K562 (cell line): Measurements from ENCODE around the gene MT1A. TPM values are rescaled to one million over a fixed set of nuclear protein-coding genes. Genes with fewer than 3 reads are reported as not detected.

Source experiments
- ATAC-seq: fragments of 200-7000 bp; cut with Tn5 transposase; 3 replicates; pipeline ENCODE4 v1.9.1; 2020; ENCODE audit warnings: moderate library complexity
- BruUV-seq: library from RNA; stranded (reverse); fragments of 400-500 nt; replicated peaks from 2 replicates; lab custom pipeline; 2021; lab: Mats Ljungman, UMichigan
- CTCF ChIA-PET: fragments of 300-600 bp; formaldehyde crosslinking; extraction: SDS; loops from one replicate; lab custom pipeline; 2021; ENCODE audit warnings: low intra/inter-chr PET ratio; lab: Yijun Ruan, JAX
- POLR2A ChIA-PET: fragments of 300-600, 350-650 bp; sonication (Branson Sonifier 250); formaldehyde crosslinking; extraction: SDS; loops from one replicate; lab custom pipeline; 2021; ENCODE audit warnings: antibody characterized with exemption, inconsistent platforms; lab: Yijun Ruan, JAX
- DNase-seq, 4 experiments: peaks; one replicate each; pipeline versions ENCODE4 v3.0.0 to v3.0.0-alpha.2; 2011 to 2018; ENCODE audit warnings: low spot score in 3 of 4, mixed read lengths in 3 of 4; ENCODE audit errors: extremely low read depth in 1 of 4
- FAIRE-seq: peaks from 2 replicates; lab custom pipeline; 2011; peaks lifted over from hg19 to GRCh38; lab: Jason Lieb, UNC
- H2AFZ ChIP-seq: 2 replicates; pipeline ENCODE4 v1.6.0; 2011; ENCODE audit warnings: low read depth, low read length, control low read depth, inconsistent platforms
- H3K27ac ChIP-seq: fragments of 200-600 bp; 3 replicates; pipeline ENCODE4 v1.8.0; 2011; ENCODE audit warnings: low read depth, mild to moderate bottlenecking, control low read depth, inconsistent platforms, low read length, moderate library complexity, mixed read lengths; ENCODE audit errors: extremely low read depth
- H3K27me3 ChIP-seq, 2 experiments: fragments of 300-600 bp in 1 of 2; 2 replicates in 1 of 2; 3 replicates in 1 of 2; pipeline versions ENCODE4 v1.6.0 to v1.8.0; 2011; ENCODE audit warnings: inconsistent platforms in 2 of 2, low read length in 2 of 2, mild to moderate bottlenecking in 1 of 2, mixed read lengths in 1 of 2, moderate library complexity in 1 of 2; ENCODE audit not compliant: control insufficient read depth in 2 of 2, insufficient read depth in 2 of 2
- H3K36me3 ChIP-seq: fragments of 300-600 bp; 3 replicates; pipeline ENCODE4 v1.8.0; 2011; ENCODE audit warnings: mild to moderate bottlenecking, low read length, inconsistent platforms; ENCODE audit not compliant: control insufficient read depth, insufficient read depth
- H3K4me1 ChIP-seq, 2 experiments: fragments of 200-600 bp in 1 of 2; replicated peaks in 1 of 2; 2 replicates in 1 of 2; 3 replicates in 1 of 2; pipeline versions ENCODE4 v1.5.1 to v1.8.0; 2011; ENCODE audit warnings: inconsistent platforms in 2 of 2, low read length in 2 of 2, mild to moderate bottlenecking in 1 of 2, mixed read lengths in 1 of 2, moderate library complexity in 1 of 2; ENCODE audit not compliant: control insufficient read depth in 2 of 2, insufficient read depth in 2 of 2
- H3K4me2 ChIP-seq: 2 replicates; pipeline ENCODE4 v1.6.1; 2011; ENCODE audit warnings: low read length, control low read depth, inconsistent platforms, mixed read lengths; ENCODE audit not compliant: insufficient read depth
- H3K4me3 ChIP-seq: fragments of 200-600 bp; sonication (generic), shearing (Covaris generic); 2 replicates; pipeline ENCODE4 v1.5.1; 2016; ENCODE audit warnings: control low read depth, inconsistent platforms
- H3K79me2 ChIP-seq: fragments of 200-600 bp; 3 replicates; pipeline ENCODE4 v1.8.0; 2011; ENCODE audit warnings: low read length, inconsistent platforms; ENCODE audit not compliant: control insufficient read depth, insufficient read depth
- H3K9ac ChIP-seq, 2 experiments: 2 replicates each; pipeline versions ENCODE4 v1.6.0 to v1.6.1; 2011; ENCODE audit warnings: low read depth in 2 of 2, low read length in 2 of 2, control low read depth in 1 of 2, inconsistent platforms in 1 of 2, mild to moderate bottlenecking in 1 of 2, mixed read lengths in 1 of 2; ENCODE audit not compliant: insufficient read depth in 1 of 2
- H3K9me1 ChIP-seq: one replicate; pipeline ENCODE4 v1.6.0; 2011; ENCODE audit warnings: inconsistent platforms, mild to moderate bottlenecking, low read length, moderate library complexity; ENCODE audit not compliant: control insufficient read depth, insufficient read depth
- H3K9me3 ChIP-seq: replicated peaks from 2 replicates; pipeline ENCODE4 v1.5.1; 2011; ENCODE audit warnings: low read depth, low read length, inconsistent platforms; ENCODE audit not compliant: control insufficient read depth, insufficient read depth
- H4K20me1 ChIP-seq: replicated peaks from 2 replicates; pipeline ENCODE4 v1.6.1; 2011; ENCODE audit warnings: low read length, inconsistent platforms, mixed read lengths; ENCODE audit not compliant: control insufficient read depth, insufficient read depth
- AFF1 ChIP-seq, 2 experiments: fragments of 450-650 bp; IDR thresholded peaks; 2 replicates each; pipeline ENCODE4 v1.6.1; 2018; ENCODE audit warnings: mild to moderate bottlenecking in 2 of 2, low read depth in 1 of 2; ENCODE audit not compliant: partially characterized antibody in 2 of 2
- GABPA ChIP-seq: fragments of 200-800 bp; sonication (Bioruptor generic); conservative IDR thresholded peaks from 2 replicates; pipeline ENCODE4 v1.6.1; 2016; ENCODE audit warnings: low read depth, missing genetic modification characterization, missing compliant biosample characterization
- GABPB2 ChIP-seq: fragments of 250-450 bp; sonication (Bioruptor Pico); conservative IDR thresholded peaks from 2 replicates; pipeline ENCODE4 v1.5.1; 2021; ENCODE audit warnings: mild to moderate bottlenecking
- GTF2A2 ChIP-seq: IDR thresholded peaks from 2 replicates; pipeline ENCODE4 v1.6.1; 2016; ENCODE audit warnings: mild to moderate bottlenecking, missing genetic modification characterization, missing compliant biosample characterization
- HDAC1 ChIP-seq, 2 experiments: fragments of 450-650 bp; IDR thresholded peaks; 2 replicates each; pipeline ENCODE4 v1.6.1; 2016 to 2017; ENCODE audit warnings: inconsistent platforms in 1 of 2, mild to moderate bottlenecking in 1 of 2, moderate library complexity in 1 of 2
- UBTF ChIP-seq, 2 experiments: IDR thresholded peaks; 2 replicates each; pipeline ENCODE4 v1.6.1; 2012; ENCODE audit warnings: improper control_type of control experiment in 2 of 2, low read depth in 2 of 2, low read length in 2 of 2, borderline replicate concordance in 1 of 2
- YY1 ChIP-seq, 3 experiments: IDR thresholded peaks; 2 replicates each; pipeline ENCODE4 v1.6.1; 2011; ENCODE audit warnings: low read length in 2 of 3, mild to moderate bottlenecking in 2 of 3, moderate library complexity in 2 of 3, borderline replicate concordance in 1 of 3, control low read depth in 1 of 3, low read depth in 1 of 3; ENCODE audit not compliant: insufficient read depth in 3 of 3, insufficient replicate concordance in 2 of 3, control insufficient read depth in 1 of 3, insufficient read length in 1 of 3; ENCODE audit errors: extremely low read depth in 1 of 3
- ZNF324 ChIP-seq: fragments of 250-450 bp; sonication (Bioruptor Pico); IDR thresholded peaks from 2 replicates; pipeline ENCODE4 v1.4.0; 2020; ENCODE audit warnings: mild to moderate bottlenecking
- ZNF444 ChIP-seq: fragments of 250-450 bp; sonication (Bioruptor Pico); IDR thresholded peaks from 2 replicates; pipeline ENCODE4 v1.4.0; 2020; ENCODE audit warnings: mild to moderate bottlenecking, moderate library complexity
- ZNF551 ChIP-seq: fragments of 250-450 bp; sonication (Bioruptor Pico); IDR thresholded peaks from 2 replicates; pipeline ENCODE4 v1.5.0; 2021; ENCODE audit warnings: mild to moderate bottlenecking, moderate library complexity
- WGBS: fragments of 100-300 bp; shearing (Covaris generic); methylation state at CpG from one replicate; pipeline ENCODE4 v1.1.6; 2016; ENCODE audit warnings: low coverage, mixed read lengths; ENCODE audit not compliant: insufficient coverage; ENCODE audit errors: missing lambda C conversion rate; 5-methylcytosine and 5-hydroxymethylcytosine counted together
- in situ Hi-C: fragments of 300-500 bp; cut with MboI; formaldehyde crosslinking; loops from 4 replicates; pipeline ENCODE4 v1.15.0; 2018; ENCODE audit warnings: inconsistent platforms, mixed read lengths
- intact Hi-C: fragments of 100-400 bp; cut with micrococcal nuclease; formaldehyde crosslinking; loops from 2 replicates; pipeline ENCODE4 v1.14.2; 2022
- polyA plus RNA-seq, 8 experiments: library from polyadenylated mRNA; depleted of rRNA in 4 of 8; stranded (reverse) in 5 of 8; unstranded in 3 of 8; fragments of >200 nt; fragmentation: Nextera tagmentation in 2 of 8; fragmentation: Illumina TruSeq in 1 of 8; extraction: Ambion mirVana in 2 of 8; extraction: Trizol in 1 of 8; gene quantifications; 2 replicates each; pipeline versions ENCODE4 v1.2.1 to v1.2.3, GENCODE V29; 2011 to 2014; ENCODE audit warnings: inconsistent platforms in 1 of 8, missing spikeins in 1 of 8
- total RNA-seq, 7 experiments: library from RNA; depleted of rRNA in 6 of 7; stranded (reverse); fragments of >200 nt in 6 of 7; fragmentation: Illumina TruSeq in 2 of 7; extraction: Trizol in 2 of 7; gene quantifications; 2 replicates each; pipeline versions ENCODE4 v1.2.1 to v1.2.3, GENCODE V29; 2011 to 2021; ENCODE audit warnings: low replicate concordance in 1 of 7
- TF ChIP-seq, protein P1 (sequence below): sonication (generic); formaldehyde crosslinking; IDR thresholded peaks from 2 replicates; pipeline ENCODE4 v1.8.1; 2023; ENCODE audit warnings: mild to moderate bottlenecking, missing genetic modification reagents

MT1A gene
- total and polyA plus RNA-seq, 9 of the 15 experiments (the other 6 are each of a cell fraction or from before 2014, with no cell fraction given), result 0.23 TPM; not detected in 8

DNA sequence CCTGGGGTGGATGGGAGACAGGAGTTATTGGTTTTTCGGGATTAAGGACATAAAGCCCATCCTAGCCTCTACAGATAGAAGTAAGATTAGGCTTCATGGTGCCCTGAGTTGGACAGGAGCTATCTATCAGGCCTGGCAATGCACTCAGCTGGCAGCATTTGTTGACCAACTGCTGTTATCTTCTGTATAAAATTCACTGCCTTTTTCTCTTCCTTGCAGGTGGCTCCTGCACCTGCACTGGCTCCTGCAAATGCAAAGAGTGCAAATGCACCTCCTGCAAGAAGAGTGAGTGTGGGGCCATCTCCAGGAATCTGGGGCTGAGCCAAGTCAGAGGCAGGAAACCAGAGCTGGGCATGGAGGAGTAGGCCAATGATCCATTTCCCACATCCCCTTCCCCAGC lies 579 bp downstream of the MT1A start:
- Histone ChIP-seq H3K27ac (no peak overlapping the region), H3K9ac (no peak overlapping the region), H3K4me3 (no peak overlapping the region), H3K79me2 (no peaks in the 10 kb centered on the region), H3K27me3 (peaks cover 34 to 72% of the 10 kb centered on the region in 2 experiments), H3K4me1 (peaks cover 3 to 23% of the 10 kb centered on the region in 2 experiments; a peak in 3 of 5 replicates), H3K9me1 (no peaks in the 10 kb centered on the region), H4K20me1 (0 out of 2 replicates have a peak, but pooled peaks cover 4% of the 10 kb centered on the region), H3K9me3 (no peaks in the 10 kb centered on the region), H2AFZ (no peak overlapping the region), H3K4me2 (no peak overlapping the region), H3K36me3 (no peaks in the 10 kb centered on the region)
- in situ Hi-C loops, result no loop called here
- CTCF ChIA-PET, result no interaction called here
- intact Hi-C loops, result no loop called here
- ATAC-seq, result no peak
- POLR2A ChIA-PET, result no interaction called here
- BruUV-seq, result no TSS peak
- WGBS, result 0% methylated on average over 1 of the region's 1 CpG
- no peak for DNase-seq
- FAIRE-seq, result no peak
- TF ChIP-seq GTF2A2 (tag) (no peak), ZNF444 (CRISPR knock-in tag) (no peak), ZNF551 (no peak), ZNF324 (CRISPR knock-in tag) (no peak), HDAC1 (IDR thresholded peaks at IDR 0.05) (no peak), YY1 (IDR thresholded peaks at IDR 0.05; ENCODE audit: borderline replicate concordance in 1 of 3, control insufficient read depth in 1 of 3, extremely low read depth in 1 of 3, insufficient read depth in 3 of 3, insufficient read length in 1 of 3, insufficient replicate concordance in 2 of 3, low read depth in 1 of 3, low read length in 2 of 3) (no peak), GABPB2 (no peak), AFF1 (IDR thresholded peaks at IDR 0.05; ENCODE audit: low read depth in 1 of 2, partially characterized antibody in 2 of 2) (no peak), GABPA (tag) (no peak), UBTF (IDR thresholded peaks at IDR 0.05; ENCODE audit: borderline replicate concordance in 1 of 2, low read depth in 2 of 2, low read length in 2 of 2) (no peak)
- TF ChIP-seq, protein P1, sequence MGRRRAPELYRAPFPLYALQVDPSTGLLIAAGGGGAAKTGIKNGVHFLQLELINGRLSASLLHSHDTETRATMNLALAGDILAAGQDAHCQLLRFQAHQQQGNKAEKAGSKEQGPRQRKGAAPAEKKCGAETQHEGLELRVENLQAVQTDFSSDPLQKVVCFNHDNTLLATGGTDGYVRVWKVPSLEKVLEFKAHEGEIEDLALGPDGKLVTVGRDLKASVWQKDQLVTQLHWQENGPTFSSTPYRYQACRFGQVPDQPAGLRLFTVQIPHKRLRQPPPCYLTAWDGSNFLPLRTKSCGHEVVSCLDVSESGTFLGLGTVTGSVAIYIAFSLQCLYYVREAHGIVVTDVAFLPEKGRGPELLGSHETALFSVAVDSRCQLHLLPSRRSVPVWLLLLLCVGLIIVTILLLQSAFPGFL, result no peak
